ENCODE data around the gene NKD1.

NKD1 gene

GRCh38 chr16:50580180-50580798 is 32.1 kb downstream of the NKD1 start:
- DNase-seq (ENCODE audit: low read depth in 3 of 3), result no peak

- DNase-seq (ENCODE audit: low read depth in 3 of 3), result no peak
Measured at GRCh38 chr16:50581845-50582244, 33.6 kb downstream of the NKD1 start.

GRCh38 chr16:50583211-50583610 is 35.0 kb downstream of the NKD1 start:
- DNase-seq (ENCODE audit: low read depth in 3 of 3), result no peak

GRCh38 chr16:50584033-50584722 is 36.0 kb downstream of the NKD1 start:
- DNase-seq (ENCODE audit: low read depth in 3 of 3), result no peak

DNA sequence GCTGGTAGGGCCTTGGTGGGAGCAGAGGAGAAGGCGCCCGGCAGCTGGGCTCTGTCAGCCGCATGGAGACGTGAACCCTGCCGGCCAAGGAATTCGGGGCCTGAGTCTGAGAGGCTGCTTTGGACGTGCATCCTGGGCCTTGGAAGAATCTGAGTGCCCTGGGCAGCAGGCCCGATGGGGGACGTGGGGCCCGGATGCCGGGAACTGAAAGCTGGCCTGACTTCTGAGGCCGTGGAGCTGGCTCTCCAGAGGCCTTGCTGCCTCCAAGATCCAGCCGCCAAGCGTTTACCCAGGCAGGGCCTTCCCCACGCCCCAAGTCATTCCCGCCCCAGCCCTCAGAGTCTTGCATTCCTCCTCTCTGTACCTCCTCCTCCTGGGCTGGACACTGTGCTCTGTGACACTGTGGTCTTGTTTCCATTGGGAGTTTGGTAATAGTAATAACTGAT is 37.2 kb downstream of the NKD1 start:
- DNase-seq (ENCODE audit: low read depth in 3 of 3), result no peak

DNA sequence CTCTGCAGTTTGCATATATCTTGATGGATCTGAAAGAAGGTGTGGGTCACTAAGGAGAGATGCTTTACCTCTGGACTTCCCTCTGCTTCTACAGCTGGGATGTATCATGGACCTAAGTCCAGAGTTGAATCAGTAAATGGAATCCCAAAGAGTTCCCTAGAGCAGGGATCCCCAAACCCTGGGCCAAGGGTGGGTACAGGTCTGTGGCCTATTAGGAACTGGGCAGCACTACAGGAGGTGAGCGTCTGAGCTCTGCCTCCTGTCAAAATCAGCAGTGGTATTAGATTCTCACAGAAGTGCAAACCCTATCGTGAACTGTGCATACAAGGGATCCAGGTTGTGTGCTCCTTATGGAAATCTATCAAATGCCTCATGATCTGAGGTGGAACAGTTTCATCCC is 39.3 kb downstream of the NKD1 start:
- no peak for DNase-seq (ENCODE audit: low read depth in 3 of 3)

DNA sequence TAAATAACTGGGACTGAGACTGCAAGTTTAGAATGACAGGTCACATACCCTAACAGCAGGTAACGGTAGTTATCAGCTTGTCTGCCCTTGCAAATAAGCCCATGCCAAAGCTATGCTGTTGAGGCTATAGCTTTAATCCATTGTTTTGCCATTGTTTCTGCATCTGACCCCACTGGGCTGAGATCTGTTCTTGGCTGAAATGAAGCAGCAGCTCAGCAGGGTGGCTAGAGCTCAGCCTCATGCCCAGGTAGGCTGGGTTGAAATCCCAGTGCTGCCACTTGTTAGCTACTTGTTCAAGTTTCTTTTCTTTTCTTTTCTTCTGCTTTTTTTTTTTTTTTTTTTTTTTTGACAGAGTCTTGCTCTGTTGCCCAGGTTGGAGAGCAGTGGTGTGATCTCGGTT is 40.1 kb downstream of the NKD1 start:
- no peak for DNase-seq (ENCODE audit: low read depth in 3 of 3)

- DNase-seq (ENCODE audit: low read depth in 3 of 3), result no peak
Measured at GRCh38 chr16:50591209-50591608, 43.0 kb downstream of the NKD1 start.

- no peak for DNase-seq (ENCODE audit: low read depth in 3 of 3)
Measured at GRCh38 chr16:50591800-50592771, 43.9 kb downstream of the NKD1 start.

DNA sequence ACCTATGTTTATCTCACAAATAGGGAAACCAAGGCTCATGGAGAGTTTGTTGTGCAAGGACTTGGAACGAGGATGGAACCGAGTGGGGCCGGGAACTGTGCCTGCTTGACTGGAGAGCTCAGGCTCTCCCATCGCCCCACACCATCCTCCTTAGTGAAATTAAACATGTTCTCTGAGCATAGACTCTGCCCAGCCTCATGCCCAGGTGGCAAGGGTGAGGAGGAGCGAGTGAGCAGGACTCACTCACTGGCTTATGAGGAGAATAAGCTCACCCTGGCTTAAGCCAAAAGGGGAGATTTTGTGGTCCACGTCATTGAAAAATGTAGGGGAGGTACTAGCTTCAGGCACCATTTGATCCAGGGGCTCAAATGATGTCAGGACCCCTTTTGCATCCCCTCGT is 44.8 kb downstream of the NKD1 start:
- DNase-seq (ENCODE audit: low read depth in 3 of 3), result no peak

DNA sequence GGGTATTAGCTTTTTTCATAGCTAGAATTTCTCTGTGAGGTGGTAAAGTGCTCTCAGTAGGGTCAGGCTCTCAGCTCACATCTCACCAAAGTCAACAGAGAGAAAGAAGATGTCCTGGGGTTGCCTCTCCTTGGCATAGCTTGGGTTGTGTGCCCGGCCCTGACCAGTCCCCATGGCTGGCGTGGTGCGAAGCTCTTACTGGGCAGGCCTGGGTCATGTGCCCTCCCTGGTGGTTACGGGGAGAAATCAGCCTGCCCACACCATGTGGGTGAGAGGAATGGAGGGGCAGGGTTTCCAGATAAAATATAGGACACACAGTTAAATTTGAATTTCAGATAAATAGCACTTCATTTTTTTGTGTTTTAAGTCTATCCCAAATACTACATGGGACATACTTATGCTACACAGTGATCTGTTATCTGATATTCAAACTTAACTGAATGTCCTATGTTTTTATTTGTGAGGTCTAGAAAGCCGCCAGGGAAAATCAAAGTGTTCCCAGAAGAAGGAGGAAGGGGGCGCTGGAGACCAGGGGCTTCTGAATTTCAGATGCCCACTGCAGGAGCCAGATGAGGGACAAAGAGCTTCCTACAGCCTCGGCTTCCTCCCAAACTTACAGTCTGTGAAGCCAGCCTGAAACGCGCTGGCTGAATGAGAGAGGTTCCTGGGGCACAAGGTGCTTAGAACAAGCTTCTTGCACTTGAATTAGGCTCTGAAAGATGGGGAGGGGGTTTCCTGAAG is 45.4 kb downstream of the NKD1 start:
- no peak for DNase-seq (ENCODE audit: low read depth in 3 of 3)

DNA sequence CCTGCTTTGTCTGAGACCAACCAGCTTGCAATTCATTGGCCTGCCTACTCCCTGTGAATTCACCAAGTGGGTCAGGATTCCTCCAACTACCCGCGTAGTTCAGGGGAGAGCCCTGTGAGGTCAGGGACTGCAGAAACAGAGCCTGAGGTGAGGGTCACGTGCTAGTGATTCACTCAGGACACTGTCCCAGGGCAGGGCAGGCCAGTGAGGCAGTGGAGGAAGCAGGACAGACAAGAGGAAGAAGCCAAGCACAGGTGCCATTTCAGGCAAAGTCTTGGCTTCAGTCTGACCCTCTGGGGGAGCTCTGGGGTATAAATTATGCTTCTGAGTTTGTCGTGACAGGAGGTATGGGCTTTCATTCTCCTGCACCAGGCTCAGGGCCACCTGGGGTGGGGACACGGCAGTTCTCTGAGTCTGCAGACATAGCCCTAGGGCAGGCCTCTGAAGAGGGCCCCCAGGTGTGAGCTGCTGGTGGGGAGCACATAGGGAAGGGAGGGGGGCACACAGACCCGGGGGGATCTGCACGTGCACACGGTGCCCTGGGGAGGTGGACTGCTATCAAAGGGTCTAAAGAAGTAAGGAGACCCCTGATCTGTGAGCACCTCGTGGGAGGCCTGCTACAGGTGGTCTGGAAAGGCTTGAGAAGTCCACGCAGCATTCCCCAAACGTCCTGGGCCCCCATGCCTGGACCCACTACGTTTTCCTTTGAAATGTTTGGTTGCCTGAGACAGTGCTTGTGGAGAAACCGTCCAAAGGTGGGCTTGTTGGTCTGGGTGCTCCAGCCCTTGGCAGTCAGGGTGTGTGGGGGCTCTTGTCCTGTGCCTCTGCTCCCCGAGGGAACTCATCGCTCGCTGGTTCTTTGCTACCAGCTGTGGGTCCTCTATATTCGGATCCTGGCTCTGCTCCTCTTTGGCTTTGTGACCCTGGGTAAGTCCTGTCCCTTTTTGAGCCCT is 46.4 kb downstream of the NKD1 start:
- DNase-seq (ENCODE audit: low read depth in 3 of 3), result no peak

- DNase-seq (ENCODE audit: low read depth in 3 of 3), result no peak
Measured at GRCh38 chr16:50595859-50596258, 47.7 kb downstream of the NKD1 start.

GRCh38 chr16:50596762-50597450 is 48.7 kb downstream of the NKD1 start:
- no peak for DNase-seq (ENCODE audit: low read depth in 3 of 3)

DNA sequence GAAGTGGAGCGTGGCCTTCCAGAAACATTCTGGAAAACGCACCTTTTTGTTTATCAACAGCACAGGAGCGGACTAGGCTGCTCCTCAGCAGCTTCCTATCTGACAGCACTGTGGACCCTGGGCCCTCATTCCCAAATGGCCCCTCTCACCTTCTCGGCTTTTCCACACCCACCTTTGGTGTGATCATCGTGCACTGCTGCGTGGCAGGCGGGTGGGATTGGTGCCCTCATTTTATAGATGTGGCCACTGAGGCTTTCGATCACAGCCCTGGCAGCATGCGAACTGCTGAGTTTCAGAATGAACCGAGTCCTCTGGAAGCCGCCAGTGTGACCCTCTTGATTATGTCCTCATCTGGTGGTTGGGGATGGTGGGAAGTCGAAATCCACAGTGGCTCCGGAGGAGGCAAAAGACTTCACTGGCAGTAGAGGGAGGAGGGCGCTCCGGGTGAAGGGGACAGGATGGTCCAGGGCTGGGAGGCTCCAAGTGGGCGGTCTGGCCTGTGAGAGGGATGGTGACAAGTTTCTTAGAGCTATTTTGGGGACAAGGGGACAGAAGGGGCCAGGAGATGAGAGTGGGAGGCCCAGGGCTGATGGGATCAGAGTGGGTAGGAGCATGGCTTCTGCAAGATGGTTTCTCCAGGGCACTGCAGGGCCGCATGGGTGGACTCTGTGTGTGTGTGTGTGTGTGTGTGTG is 49.5 kb downstream of the NKD1 start:
- no peak for DNase-seq (ENCODE audit: low read depth in 3 of 3)

DNA sequence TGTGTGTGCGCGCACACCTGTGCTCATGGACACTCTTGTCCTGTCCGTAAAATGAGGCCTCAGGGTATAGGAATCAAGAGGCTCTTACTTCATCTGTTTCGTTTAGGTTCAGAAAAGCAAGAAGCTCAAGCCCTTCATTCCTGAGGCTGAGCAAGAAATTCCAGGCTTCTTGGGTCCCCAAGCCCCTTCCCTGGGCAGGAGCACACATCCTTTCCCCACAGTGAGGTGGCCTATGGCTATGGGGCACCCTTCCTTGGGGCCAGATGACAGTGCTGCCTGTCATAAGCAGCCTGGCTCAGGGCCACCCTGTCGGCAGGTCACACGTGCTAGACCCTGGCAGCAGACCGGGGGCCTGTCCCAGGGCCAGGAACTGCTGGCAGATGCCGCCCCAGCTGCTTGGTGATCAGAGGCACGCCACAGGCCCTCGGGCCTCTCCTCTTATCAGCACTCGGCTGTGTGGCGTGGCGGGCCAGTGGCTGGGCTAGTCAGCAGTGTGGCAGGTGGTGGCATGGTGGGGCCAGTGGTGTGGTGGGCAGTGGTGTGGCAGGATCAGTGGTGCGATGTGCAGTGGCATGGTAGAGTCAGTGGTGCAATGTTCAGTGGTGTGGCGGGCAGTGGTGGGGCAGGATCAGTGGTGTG is 50.2 kb downstream of the NKD1 start:
- no peak for DNase-seq (ENCODE audit: low read depth in 3 of 3)

- DNase-seq (ENCODE audit: low read depth in 3 of 3), result no peak
Measured at GRCh38 chr16:50598936-50599361, 50.8 kb downstream of the NKD1 start.

- no peak for DNase-seq (ENCODE audit: low read depth in 3 of 3)
Measured at GRCh38 chr16:50599494-50599893, 51.3 kb downstream of the NKD1 start.

Measured in stimulated activated CD4-positive, alpha-beta T cell treated with anti-CD3 and anti-CD28 coated beads, TNF-alpha, amount 100 ng/mL, for 48 hours (primary cell).